Measurements from ENCODE around the gene RWDD1.

RWDD1 gene

DNA sequence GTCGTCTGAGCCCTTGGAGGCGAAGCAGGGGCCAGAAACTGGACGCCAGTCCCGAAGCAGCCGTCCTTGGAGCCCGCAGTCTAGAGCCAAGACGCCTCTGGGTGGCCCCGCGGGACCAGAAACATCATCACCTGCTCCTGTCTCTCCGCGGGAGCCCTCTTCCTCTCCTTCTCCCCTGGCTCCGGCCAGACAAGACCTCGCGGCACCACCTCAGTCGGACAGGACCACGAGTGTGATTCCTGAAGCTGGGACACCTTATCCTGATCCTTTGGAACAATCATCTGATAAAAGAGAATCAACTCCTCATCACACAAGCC, 45.4 kb downstream of the RWDD1 start:
- no peak for TF ChIP-seq TAF1 (IDR thresholded peaks at IDR 0.05; ENCODE audit: borderline replicate concordance, low read depth, low read length)
- no peak for TF ChIP-seq POLR2A (IDR thresholded peaks at IDR 0.05; ENCODE audit: low read depth, low read length)
- TF ChIP-seq POLR2AphosphoS5 (IDR thresholded peaks at IDR 0.05; ENCODE audit: low read depth, low read length) = no peak
- no peak for FAIRE-seq
- no peak for DNase-seq (ENCODE audit: insufficient read length)

DNA sequence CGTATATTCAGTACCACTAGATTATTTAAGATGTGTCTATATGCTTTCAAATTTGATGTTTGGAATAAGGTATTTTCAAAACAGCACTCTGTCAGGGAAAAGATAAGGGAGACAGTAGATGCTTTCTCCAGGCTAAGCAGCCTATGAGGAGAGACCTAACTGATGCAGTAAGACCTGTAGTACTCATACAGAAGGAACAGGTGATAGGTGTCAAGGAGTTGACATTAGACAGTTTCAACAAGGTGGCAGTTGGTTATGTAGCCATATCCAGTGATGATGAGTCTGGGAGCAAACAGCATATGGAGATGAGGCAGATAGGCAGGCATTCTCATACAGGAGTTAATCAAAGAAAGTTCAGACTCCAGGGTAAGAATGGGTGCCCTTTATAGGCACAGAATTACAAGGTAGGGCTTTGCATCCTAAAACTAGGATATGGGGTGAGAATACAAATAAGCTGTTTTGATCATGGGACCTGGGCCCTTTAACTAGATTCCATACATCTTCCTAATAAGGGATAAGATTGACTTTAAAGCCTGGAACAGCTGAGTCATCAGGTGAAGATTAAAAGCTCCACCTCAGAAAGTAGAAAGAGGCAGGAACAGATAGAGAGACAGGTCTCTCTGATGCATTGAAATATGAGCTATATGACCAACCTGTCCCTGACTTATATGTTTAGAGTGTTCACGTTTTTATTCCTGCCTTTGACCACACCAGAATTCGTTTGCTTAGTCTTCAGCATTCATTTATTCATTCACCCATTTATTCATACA, 52.9 kb downstream of the RWDD1 start:
- TF ChIP-seq TAF1 (IDR thresholded peaks at IDR 0.05; ENCODE audit: borderline replicate concordance, low read depth, low read length) = no peak
- no peak for TF ChIP-seq POLR2A (IDR thresholded peaks at IDR 0.05; ENCODE audit: low read depth, low read length)
- TF ChIP-seq POLR2AphosphoS5 (IDR thresholded peaks at IDR 0.05; ENCODE audit: low read depth, low read length) = no peak
- DNase-seq (ENCODE audit: insufficient read length) (no peak), FAIRE-seq (no peak)

DNA sequence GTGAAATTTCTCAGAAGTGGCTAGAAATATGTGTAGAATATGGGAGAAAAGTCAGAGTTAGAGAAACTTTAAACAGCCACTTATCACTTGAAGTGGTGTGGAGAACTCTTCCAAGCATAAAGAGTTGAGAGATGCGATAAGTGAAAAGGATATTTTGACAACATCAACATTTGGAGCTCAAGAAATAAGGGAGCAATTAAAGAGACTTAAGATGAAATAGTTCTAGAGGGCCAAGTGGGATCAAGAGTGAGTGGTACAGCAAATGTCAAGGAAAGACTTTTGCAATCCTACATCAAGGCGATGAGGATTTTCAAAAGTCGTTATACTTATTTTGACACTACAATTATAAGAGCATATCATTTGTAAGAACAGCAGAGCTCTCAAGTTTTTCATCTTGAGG, 54.6 kb downstream of the RWDD1 start:
- FAIRE-seq (no peak), DNase-seq (ENCODE audit: insufficient read length) (no peak)
- TF ChIP-seq TAF1 (IDR thresholded peaks at IDR 0.05; ENCODE audit: borderline replicate concordance, low read depth, low read length) (no peak), POLR2A (IDR thresholded peaks at IDR 0.05; ENCODE audit: low read depth, low read length) (no peak), POLR2AphosphoS5 (IDR thresholded peaks at IDR 0.05; ENCODE audit: low read depth, low read length) (no peak)

DNA sequence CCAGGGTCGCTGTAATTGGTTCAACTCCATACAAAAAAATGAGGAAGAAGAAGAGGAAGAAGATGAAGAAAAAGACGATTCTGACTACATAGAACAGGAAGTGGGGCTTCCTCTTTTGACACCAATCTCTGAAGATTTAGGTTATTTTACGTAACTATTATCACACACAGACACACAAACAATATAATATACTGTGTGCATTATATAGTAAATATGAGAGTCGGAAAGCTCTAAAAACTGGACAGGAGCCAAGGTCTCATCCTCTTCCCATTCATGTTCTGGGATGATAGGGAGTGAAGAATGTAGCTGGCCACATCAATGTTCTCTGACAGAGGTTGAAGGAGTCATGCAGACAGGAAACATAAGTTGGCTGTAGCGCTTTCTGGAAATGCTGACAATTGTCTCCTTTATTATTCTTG, 58.3 kb downstream of the RWDD1 start:
- no peak for TF ChIP-seq POLR2AphosphoS5 (IDR thresholded peaks at IDR 0.05; ENCODE audit: low read depth, low read length)
- no peak for TF ChIP-seq POLR2A (IDR thresholded peaks at IDR 0.05; ENCODE audit: low read depth, low read length)
- TF ChIP-seq TAF1 (IDR thresholded peaks at IDR 0.05; ENCODE audit: borderline replicate concordance, low read depth, low read length) = no peak
- no peak for DNase-seq (ENCODE audit: insufficient read length)
- FAIRE-seq = no peak

DNA sequence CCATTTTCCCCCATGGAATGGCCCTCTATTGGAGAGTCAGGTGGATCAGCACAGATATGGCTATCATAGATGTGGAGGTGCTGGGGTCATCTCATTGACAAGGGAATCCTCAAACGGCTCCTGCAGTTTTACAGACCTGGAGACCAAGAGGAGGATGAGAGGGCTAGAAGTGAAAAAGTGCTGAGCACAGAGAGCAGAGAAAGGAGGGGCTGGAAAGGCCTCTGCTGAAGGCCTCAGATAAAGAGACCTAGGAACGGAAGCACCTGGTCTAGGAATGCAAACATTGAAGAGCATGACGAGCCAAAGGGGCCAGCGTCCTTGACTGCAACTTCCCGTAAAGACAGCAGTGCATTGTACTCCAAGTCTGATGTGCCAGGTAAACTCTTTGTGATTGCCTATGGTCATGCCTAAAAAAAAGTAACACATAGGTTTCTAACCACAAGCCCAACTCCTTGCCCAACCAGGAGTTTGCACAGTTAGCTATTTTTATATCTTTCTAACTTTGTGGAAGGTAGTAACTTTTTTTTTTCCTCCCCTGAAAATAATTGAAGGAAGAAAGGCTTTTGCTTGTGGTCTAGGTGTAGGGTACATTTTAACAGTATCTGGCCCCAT, 60.2 kb downstream of the RWDD1 start:
- no peak for TF ChIP-seq TAF1 (IDR thresholded peaks at IDR 0.05; ENCODE audit: borderline replicate concordance, low read depth, low read length)
- TF ChIP-seq POLR2AphosphoS5 (IDR thresholded peaks at IDR 0.05; ENCODE audit: low read depth, low read length) = no peak
- TF ChIP-seq POLR2A (IDR thresholded peaks at IDR 0.05; ENCODE audit: low read depth, low read length) = no peak
- no peak for DNase-seq (ENCODE audit: insufficient read length)
- FAIRE-seq = no peak

DNA sequence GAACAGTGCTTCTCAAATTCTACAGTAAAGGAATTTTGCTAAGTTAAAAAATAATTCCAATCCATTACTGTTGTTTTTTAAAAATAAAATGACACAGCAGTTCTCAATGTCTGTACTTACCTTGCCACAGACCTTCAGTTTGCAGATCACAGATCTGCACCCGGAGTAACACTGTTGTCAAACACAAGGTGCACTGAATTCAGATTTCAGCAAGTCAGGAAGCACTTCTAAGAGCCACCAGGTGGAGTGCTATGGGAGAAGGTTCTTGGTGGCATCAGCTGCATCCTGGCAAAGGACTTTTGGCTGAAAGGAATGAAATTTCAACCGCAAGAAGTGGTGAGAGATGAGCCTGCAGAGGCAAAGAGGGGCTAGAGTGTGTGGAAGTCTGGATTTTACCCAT, 62.4 kb downstream of the RWDD1 start:
- FAIRE-seq (no peak), DNase-seq (ENCODE audit: insufficient read length) (no peak)
- TF ChIP-seq POLR2AphosphoS5 (IDR thresholded peaks at IDR 0.05; ENCODE audit: low read depth, low read length) (no peak), TAF1 (IDR thresholded peaks at IDR 0.05; ENCODE audit: borderline replicate concordance, low read depth, low read length) (no peak), POLR2A (IDR thresholded peaks at IDR 0.05; ENCODE audit: low read depth, low read length) (no peak)

Measured in GM12892 (cell line).